HG03025 (cell line): Measurements from ENCODE around the gene RAPGEF2.
"Not testable (repeated sequence)": the region's sequence is repeated elsewhere in the genome, so short reads cannot be mapped to it uniquely, and the experiment has no call there.

Experiments used
- ATAC-seq: cut with Tn5 transposase; IDR thresholded peaks from one replicate; pipeline ENCODE4 v1.9.1; 2021; ENCODE audit warnings: mild to moderate bottlenecking, moderate library complexity; ENCODE audit not compliant: unreplicated experiment, low FRiP score

The RAPGEF2 gene

GRCh38 chr4:159097144-159097543 is 5.7 kb upstream of the RAPGEF2 start:
- no peak for ATAC-seq

- ATAC-seq = no peak
These were observed 5.1 kb upstream of the RAPGEF2 start for GRCh38 chr4:159097785-159098184.

- ATAC-seq = no peak
These were observed 4.3 kb upstream of the RAPGEF2 start for GRCh38 chr4:159098482-159099127.

DNA sequence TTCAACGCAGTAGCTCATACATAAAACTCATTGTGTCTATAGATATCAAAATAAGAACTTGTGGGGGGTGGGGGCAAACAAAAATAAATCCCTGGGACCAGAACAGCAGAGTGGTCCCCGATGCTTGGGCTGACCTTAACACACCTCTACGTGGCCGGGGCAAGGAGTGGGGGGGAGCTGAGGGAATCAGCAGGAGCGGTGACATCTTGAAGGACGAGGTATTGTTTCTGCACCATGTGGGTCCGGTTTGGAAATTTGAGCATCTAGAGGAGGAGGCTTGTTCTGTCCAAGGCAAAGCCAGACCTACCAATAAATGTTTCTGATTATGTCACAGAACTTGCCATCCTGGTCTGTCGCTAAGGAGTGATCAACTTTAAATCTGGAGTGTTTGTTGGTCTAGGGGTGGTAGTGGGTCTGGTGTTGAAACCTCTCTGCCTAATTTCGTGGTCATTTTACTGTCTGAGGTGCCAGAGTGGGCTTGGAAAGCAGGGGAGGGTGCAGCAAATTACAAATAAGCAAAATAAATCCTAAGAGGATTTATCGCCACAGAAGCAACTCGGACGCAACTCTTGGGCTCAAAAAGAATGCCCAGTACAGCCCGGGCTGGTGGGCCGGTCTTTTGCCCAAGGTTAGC is 774 bp upstream of the RAPGEF2 start:
- ATAC-seq = no peak

DNA sequence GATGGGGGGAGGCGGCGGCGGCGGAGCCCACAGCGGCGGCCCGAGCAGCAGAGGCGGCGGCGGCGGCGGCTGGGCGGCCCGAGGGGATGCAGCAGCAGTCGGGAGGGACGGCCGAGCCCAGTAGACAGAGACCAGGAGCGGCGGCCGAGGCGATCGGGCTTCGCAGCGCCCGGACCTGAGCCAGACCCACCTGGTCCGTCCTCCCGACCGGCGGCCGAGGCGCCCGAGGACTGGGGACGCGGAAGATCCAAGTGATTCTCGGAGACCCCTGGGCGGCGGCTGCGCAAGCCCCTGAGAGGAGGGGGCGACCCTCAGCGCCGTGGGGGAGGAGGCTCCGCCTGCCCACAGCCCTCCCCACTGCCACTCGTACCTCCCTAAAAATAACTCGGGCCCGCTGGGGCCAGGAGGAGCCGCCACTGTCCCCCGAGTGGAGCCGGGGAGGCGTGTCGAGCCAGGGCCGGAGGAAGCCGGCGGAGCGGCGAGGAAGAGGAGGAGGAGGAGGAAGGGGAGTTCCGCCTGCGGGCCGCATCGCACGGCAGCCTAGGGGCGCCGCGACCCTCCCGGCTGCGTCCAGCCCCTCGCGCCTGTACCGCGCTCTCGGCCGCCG is 608 bp downstream of the RAPGEF2 start:
- peak; percentile 32 for ATAC-seq

GRCh38 chr4:159104694-159105414 is 2.0 kb downstream of the RAPGEF2 start:
- ATAC-seq = no peak

- no peak for ATAC-seq
These were observed 2.9 kb downstream of the RAPGEF2 start for GRCh38 chr4:159105761-159106243.

DNA sequence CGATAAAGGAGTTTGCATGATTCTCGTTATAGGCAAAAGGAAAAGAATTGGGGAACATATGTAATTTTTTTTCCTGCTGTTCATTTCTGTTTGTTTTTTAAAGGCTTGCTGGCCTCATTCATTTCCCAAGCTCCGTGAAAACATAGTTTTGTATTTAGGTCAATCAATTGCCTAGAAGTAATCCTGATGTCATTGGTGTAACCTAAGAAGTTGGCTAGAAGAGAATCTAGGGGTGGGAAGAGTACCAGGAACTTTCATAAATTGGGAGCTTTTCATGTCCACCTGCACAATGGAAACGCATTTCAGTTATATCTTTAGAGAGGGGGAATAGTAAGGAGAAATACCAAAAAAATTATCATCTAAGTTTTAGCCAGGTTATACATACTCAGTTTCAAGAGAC is 3.8 kb downstream of the RAPGEF2 start:
- ATAC-seq = no peak

GRCh38 chr4:159107203-159107925 is 4.5 kb downstream of the RAPGEF2 start:
- ATAC-seq = no peak

- no peak for ATAC-seq
These were observed 5.2 kb downstream of the RAPGEF2 start for GRCh38 chr4:159108124-159108523.

DNA sequence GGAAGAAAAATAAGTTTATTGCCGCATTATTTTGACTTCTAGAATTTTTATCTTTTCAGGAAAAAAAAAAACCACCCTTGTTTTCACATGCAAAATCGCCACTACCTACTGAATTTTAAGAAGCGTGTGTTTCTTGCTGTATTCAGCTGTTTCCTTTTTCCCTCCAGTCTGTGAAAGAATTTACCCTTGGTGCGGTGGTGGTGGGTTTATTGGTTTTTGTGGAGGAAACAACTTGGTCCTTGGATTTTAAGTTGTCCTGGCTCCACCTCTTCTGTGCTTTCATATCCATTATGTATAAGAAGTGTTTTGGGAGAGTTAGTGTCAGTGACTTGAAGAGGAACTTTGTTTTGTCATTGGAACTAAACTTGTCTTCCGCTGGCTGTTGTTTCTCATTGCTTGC is 8.1 kb downstream of the RAPGEF2 start:
- ATAC-seq = no peak

DNA sequence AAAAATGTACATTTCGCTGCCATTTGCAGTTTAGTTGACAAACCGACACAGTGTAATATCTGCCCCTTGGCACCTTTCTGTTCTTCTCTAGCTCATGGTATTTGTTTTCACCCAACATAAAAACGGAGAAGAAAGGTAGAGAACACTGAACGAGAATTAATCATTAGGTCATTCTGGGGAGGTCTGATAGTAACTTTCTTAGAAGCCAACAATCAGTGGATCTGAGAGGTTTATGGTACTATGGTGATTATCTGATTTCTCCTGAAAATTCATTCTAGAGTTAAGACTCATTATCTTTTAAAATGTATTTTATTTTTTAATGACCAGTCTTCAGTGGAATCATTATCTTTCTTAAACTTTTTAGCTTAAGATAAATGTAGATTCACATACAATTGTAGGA is 8.5 kb downstream of the RAPGEF2 start:
- no peak for ATAC-seq

- not testable (repeated sequence) for ATAC-seq
These were observed 10.5 kb downstream of the RAPGEF2 start for GRCh38 chr4:159113366-159113765.

DNA sequence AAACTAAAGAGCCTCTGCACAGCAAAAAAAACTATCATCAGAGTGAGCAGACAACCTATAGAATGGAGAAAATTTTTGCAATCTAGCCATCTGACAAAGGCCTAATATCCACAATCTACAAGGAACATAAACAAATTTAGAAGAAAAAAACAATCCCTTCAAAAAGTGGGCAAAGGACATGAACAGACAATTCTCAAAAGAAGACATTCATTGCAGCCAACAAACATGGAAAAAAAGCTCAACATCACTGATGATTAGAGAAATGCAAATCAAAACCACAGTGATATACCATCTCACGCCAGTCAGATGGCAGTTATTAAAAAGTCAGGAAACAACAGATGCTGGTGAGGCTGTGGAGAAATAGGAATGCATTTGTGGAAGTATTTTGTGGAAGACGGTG is 13.2 kb downstream of the RAPGEF2 start:
- not testable (repeated sequence) for ATAC-seq

DNA sequence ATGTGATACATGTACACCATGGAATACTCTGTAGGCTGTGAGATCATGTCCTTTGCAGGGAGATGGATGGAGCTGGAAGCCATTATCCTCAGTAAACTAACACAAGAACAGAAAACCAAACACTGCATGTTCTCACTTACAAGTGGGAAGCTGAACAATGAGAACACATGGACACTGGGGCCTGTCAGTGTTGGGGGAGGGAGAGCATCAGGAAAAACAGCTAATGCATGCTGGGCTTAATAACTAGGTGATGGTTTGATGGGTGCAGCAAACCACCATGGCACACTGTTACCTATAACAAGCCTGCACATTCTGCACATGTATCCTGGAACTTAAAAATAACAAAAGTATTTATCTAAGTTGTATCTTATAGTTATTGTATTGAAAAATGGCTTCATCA is 13.8 kb downstream of the RAPGEF2 start:
- ATAC-seq = not testable (repeated sequence)

- ATAC-seq = no peak
These were observed 14.7 kb downstream of the RAPGEF2 start for GRCh38 chr4:159117564-159117963.

DNA sequence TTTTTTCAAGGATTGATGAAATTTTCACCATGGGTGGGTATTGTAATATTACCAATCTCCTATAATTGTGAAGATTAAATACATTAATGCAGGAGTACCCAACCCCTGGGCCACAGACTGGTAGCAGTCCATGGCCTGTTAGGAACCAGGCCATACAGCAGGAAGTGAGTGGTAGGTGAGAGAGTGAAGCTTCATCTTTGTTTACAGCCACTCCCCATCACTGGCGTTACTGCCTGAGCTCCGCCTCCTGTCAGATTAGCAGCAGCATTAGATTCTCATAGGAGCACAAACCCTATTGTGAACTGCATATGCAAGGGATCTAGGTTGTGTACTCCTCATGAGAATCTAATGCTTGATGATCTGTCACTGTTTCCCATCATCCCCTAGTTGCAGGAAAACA is 15.1 kb downstream of the RAPGEF2 start:
- ATAC-seq = no peak

DNA sequence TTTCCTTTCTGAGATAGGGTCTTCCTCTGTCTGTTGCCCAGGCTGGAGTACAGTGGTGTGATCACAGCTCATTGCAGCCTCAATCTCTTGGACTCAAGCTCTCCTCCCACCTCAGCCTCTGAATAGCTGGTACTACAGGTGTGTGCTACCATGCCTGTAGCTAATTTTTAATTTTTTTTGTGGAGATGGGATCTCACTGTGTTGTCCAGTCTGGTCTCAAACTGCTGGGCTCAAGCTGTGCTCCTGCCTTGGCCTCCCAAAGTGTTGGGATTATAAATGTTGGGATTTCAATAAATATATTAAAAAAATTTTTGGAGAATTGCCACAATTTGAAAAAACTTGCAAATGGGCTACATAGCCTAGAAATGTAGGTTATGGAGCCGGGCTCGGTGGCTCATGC is 18.5 kb downstream of the RAPGEF2 start:
- no peak for ATAC-seq

- ATAC-seq = no peak
These were observed 23.8 kb downstream of the RAPGEF2 start for GRCh38 chr4:159126716-159127115.

DNA sequence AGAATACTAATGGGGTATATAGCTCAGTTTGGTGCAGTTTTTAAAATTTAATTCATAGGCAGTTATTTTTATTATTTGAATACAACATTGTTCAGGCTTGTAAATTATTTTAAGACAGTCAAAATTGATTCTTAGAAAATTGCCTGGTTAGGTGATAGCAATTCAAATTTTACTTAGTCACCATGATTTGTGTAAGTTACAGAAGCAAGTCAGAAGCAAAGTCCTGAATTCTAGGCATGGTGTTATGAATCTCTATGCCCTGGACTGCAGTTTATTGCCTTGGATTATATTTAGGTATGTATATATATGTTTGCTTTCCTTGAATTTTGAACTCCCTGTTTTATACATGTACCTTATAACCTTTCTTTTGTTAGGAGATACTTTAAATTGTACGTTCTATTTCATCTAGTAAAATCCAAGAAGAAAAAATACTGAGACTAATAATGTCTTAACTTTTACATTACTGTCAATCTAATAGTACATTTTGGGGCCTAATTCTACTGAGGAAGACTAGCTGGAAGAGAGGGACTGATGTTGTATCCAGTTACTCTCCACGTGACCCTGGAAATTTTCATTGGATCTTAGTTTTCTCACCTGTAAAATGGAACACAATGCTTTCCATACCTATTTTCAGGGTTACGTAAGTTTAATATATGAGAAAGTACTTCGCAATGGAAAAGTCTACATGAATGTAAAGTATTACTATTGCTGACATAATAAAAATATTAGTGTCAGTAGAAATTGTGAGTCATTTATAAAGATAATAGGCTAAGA is 25.1 kb downstream of the RAPGEF2 start:
- ATAC-seq = no peak
